Measurements from ENCODE around the gene TWSG1.

- no peak for TF ChIP-seq REST (IDR thresholded peaks at IDR 0.05; ENCODE audit: insufficient read depth in 1 of 2, low read depth in 2 of 2, low read length in 2 of 2)
- TF ChIP-seq POLR2AphosphoS5 (IDR thresholded peaks at IDR 0.05; ENCODE audit: low read depth, low read length): no peak
Observed at GRCh38 chr18:9428301-9428706, 93.7 kb downstream of the TWSG1 start.
